HFF-Myc (cell line): ENCODE measurements around the gene MCTP1.

Experiments used
- DNase-seq: peaks from one replicate; pipeline ENCODE4 v3.0.0-alpha.2; 2011; ENCODE audit warnings: low read depth; ENCODE audit errors: extremely low read depth
- H3K4me3 ChIP-seq: replicated peaks from 2 replicates; pipeline ENCODE4 v1.5.1; 2011; ENCODE audit warnings: low read depth, mild to moderate bottlenecking, control low read depth, low read length
- CTCF ChIP-seq: IDR thresholded peaks from 2 replicates; pipeline ENCODE4 v1.5.1; 2012; ENCODE audit warnings: mild to moderate bottlenecking, low read depth, low read length, control low read depth; ENCODE audit errors: missing control alignments

Gene MCTP1

GRCh38 chr5:95027151-95027721, 257.7 kb downstream of the MCTP1 start:
- no peak for DNase-seq
- TF ChIP-seq CTCF = no peak
- H3K4me3 ChIP-seq = no peak overlapping the region

- no peak for DNase-seq
- TF ChIP-seq CTCF = no peak
- H3K4me3 ChIP-seq = no peak overlapping the region
Observed at GRCh38 chr5:95026718-95027117, 258.2 kb downstream of the MCTP1 start.

- H3K4me3 ChIP-seq = no peak overlapping the region
- DNase-seq = no peak
- TF ChIP-seq CTCF = no peak
Observed at GRCh38 chr5:95022967-95023695, 261.8 kb downstream of the MCTP1 start.

GRCh38 chr5:95020345-95020744, 264.5 kb downstream of the MCTP1 start:
- no peak overlapping the region for H3K4me3 ChIP-seq
- DNase-seq = no peak
- TF ChIP-seq CTCF = no peak

- no peak for DNase-seq
- no peak for TF ChIP-seq CTCF
- no peak overlapping the region for H3K4me3 ChIP-seq
Observed at GRCh38 chr5:95018946-95019345, 265.9 kb downstream of the MCTP1 start.

GRCh38 chr5:95018511-95018910, 266.4 kb downstream of the MCTP1 start:
- no peak for DNase-seq
- no peak overlapping the region for H3K4me3 ChIP-seq
- TF ChIP-seq CTCF = no peak
